ENCODE measurements around the gene POLD2. TPM values are rescaled to one million over a fixed set of nuclear protein-coding genes. Genes with fewer than 3 reads are reported as not detected.
A peak's percentile ranks its signal among the peaks of the same experiment; 100 is the strongest.

Gene POLD2
- total and polyA plus RNA-seq, 2 of the 13 experiments (the other 11 are each of a cell fraction or from before 2014, with no cell fraction given), result 87.6 to 95.1 TPM

GRCh38 chr7:44123190-44124003, at the start of gene POLD2 (continued):
- TF ChIP-seq ZNF792 (CRISPR knock-in tag; IDR thresholded peaks at IDR 0.05) (no peak; the same call in 1 of the 2 replicates), ZMYM4 (CRISPR knock-in tag; IDR thresholded peaks at IDR 0.05) (peak; percentile 59; the same call in 1 of the 2 replicates), ZNF547 (CRISPR knock-in tag; IDR thresholded peaks at IDR 0.05) (peak; percentile 75), ETS1 (CRISPR knock-in tag; IDR thresholded peaks at IDR 0.05) (no peak), ZSCAN22 (CRISPR knock-in tag; IDR thresholded peaks at IDR 0.05) (0 out of 2 replicates have a peak, but pooled peaks have one; percentile 24), NRL (CRISPR knock-in tag; IDR thresholded peaks at IDR 0.05; ENCODE audit: borderline replicate concordance) (peak; percentile 77; the same call in 1 of the 2 replicates), ZNF12 (CRISPR knock-in tag; IDR thresholded peaks at IDR 0.05) (0 out of 2 replicates have a peak, but pooled peaks have one; percentile 19), ZNF782 (CRISPR knock-in tag; IDR thresholded peaks at IDR 0.05; ENCODE audit: borderline replicate concordance) (peak; percentile 72; the same call in 1 of the 2 replicates), CREB1 (IDR thresholded peaks at IDR 0.05) (peak; percentile 85), CREB1 (CRISPR knock-in tag; IDR thresholded peaks at IDR 0.05) (peak; percentile 79; the same call in 1 of the 2 replicates), ZNF274 (CRISPR knock-in tag; IDR thresholded peaks at IDR 0.05) (0 out of 2 replicates have a peak, but pooled peaks have one; percentile 56), ZNF607 (CRISPR knock-in tag; IDR thresholded peaks at IDR 0.05; ENCODE audit: borderline replicate concordance) (peak; percentile 89), POLR2AphosphoS5 (IDR thresholded peaks at IDR 0.05; ENCODE audit: low read depth, low read length) (peak; percentile 61; the same call in 1 of the 2 replicates), FIP1L1 (IDR thresholded peaks at IDR 0.05; ENCODE audit: borderline replicate concordance, insufficient read depth, low read depth, low read length) (no peak), ZBTB40 (IDR thresholded peaks at IDR 0.05) (no peak), ZBTB40 (CRISPR knock-in tag; IDR thresholded peaks at IDR 0.05) (peak; percentile 72), PBX2 (CRISPR knock-in tag; IDR thresholded peaks at IDR 0.05) (peak; percentile 85), ZNF329 (CRISPR knock-in tag; IDR thresholded peaks at IDR 0.05; ENCODE audit: low read depth) (0 out of 2 replicates have a peak, but pooled peaks have one; percentile 76)
